T-cell (primary cell): ENCODE data around the gene PTGDR2. TPM values are rescaled to one million over a fixed set of nuclear protein-coding genes. Genes with fewer than 3 reads are reported as not detected.
A peak's percentile ranks its signal among the peaks of the same experiment; 100 is the strongest.

ENCODE experiments used
- ATAC-seq, 4 experiments: fragments of 200-7000 bp in 3 of 4; fragments of 150-1000 bp in 1 of 4; cut with Tn5 transposase; replicated peaks in 1 of 4; 1 replicate in 3 of 4; 2 replicates in 1 of 4; pipeline ENCODE4 v1.10.0; 2021; ENCODE audit warnings: moderate library complexity in 3 of 4, mild to moderate bottlenecking in 2 of 4, moderate number of reproducible peaks in 1 of 4
- CTCF ChIA-PET, 2 donors: fragments of 300-600 bp; sonication (Branson Sonifier 250); formaldehyde crosslinking; loops; one replicate each; lab custom pipeline; 2022; ENCODE audit warnings: antibody characterized with exemption in 2 of 2; lab: Charles Lee
- POLR2A ChIA-PET, 2 donors: fragments of 300-600 bp; sonication (Branson Sonifier 250); formaldehyde crosslinking; loops; one replicate each; lab custom pipeline; 2022; ENCODE audit warnings: antibody characterized with exemption in 2 of 2; lab: Charles Lee
- DNase-seq, 35 experiments: peaks; one replicate each; pipeline versions ENCODE4 v3.0.0 to v3.0.0-alpha.2; 2013 to 2023
- H3K27ac ChIP-seq: one replicate; pipeline ENCODE4 v1.5.1; 2013; ENCODE audit warnings: low read length
- H3K27me3 ChIP-seq, 2 experiments: replicated peaks in 1 of 2; 1 replicate in 1 of 2; 2 replicates in 1 of 2; pipeline versions ENCODE4 v1.6.1 to v1.7.0; 2013; ENCODE audit warnings: low read length in 1 of 2, mixed read lengths in 1 of 2; ENCODE audit not compliant: control insufficient read depth in 2 of 2, insufficient read depth in 2 of 2; ENCODE audit errors: extremely low read depth in 1 of 2
- H3K36me3 ChIP-seq, 2 donors: 1 replicate in 1 of 2; 2 replicates in 1 of 2; pipeline versions ENCODE4 v1.6.1 to v1.7.0; 2013; ENCODE audit warnings: low read length in 1 of 2; ENCODE audit not compliant: control insufficient read depth in 2 of 2, insufficient read depth in 1 of 2; ENCODE audit errors: extremely low read depth in 1 of 2
- H3K4me1 ChIP-seq, 2 experiments: 1 replicate in 1 of 2; 2 replicates in 1 of 2; pipeline versions ENCODE4 v1.6.1 to v1.7.0; 2013; ENCODE audit warnings: low read length in 2 of 2, mixed read lengths in 1 of 2; ENCODE audit not compliant: insufficient read depth in 2 of 2, control insufficient read depth in 1 of 2; ENCODE audit errors: extremely low read depth in 1 of 2
- H3K4me3 ChIP-seq, 2 donors: 1 replicate in 1 of 2; 2 replicates in 1 of 2; pipeline versions ENCODE4 v1.5.1 to v1.7.0; 2013; ENCODE audit warnings: mild to moderate bottlenecking in 2 of 2, low read length in 1 of 2, moderate library complexity in 1 of 2; ENCODE audit not compliant: control insufficient read depth in 1 of 2; ENCODE audit errors: extremely low read depth in 1 of 2
- H3K9me3 ChIP-seq: 2 replicates; pipeline ENCODE4 v1.7.0; 2013
- H3K27ac Mint-ChIP-seq, 2 donors: one replicate each; pipeline ENCODE4 v1.8.0; 2020 to 2021; ENCODE audit warnings: mild to moderate bottlenecking in 2 of 2, mixed read lengths in 2 of 2
- H3K27me3 Mint-ChIP-seq, 2 donors: one replicate each; pipeline ENCODE4 v1.8.0; 2021 to 2022; ENCODE audit warnings: mixed read lengths in 2 of 2
- H3K36me3 Mint-ChIP-seq: one replicate; pipeline ENCODE4 v1.8.0; 2021; ENCODE audit warnings: mixed read lengths
- H3K4me1 Mint-ChIP-seq, 3 donors: one replicate each; pipeline ENCODE4 v1.8.0; 2020 to 2022; ENCODE audit warnings: mixed read lengths in 3 of 3, mild to moderate bottlenecking in 1 of 3
- H3K4me3 Mint-ChIP-seq, 3 donors: one replicate each; pipeline ENCODE4 v1.8.0; 2020 to 2022; ENCODE audit warnings: mild to moderate bottlenecking in 3 of 3, mixed read lengths in 3 of 3, moderate library complexity in 3 of 3
- H3K9me3 Mint-ChIP-seq, 3 donors: one replicate each; pipeline ENCODE4 v1.8.0; 2020 to 2022; ENCODE audit warnings: mixed read lengths in 3 of 3
- WGBS: methylation state at CpG from one replicate; pipeline ENCODE4 v1.1.5; 2013; ENCODE audit warnings: missing lambda C conversion rate; ENCODE audit not compliant: insufficient coverage; 5-methylcytosine and 5-hydroxymethylcytosine counted together
- total RNA-seq, 35 experiments: library from RNA in 6 of 35; stranded (reverse) in 6 of 35; fragments of 120-200 nt in 1 of 35; gene quantifications; one replicate each; pipeline versions ENCODE4 v1.2.1 to v1.2.4 and lab custom pipeline; 2013 to 2026

PTGDR2 gene
- total RNA-seq, 5 donors from 2014 or later (not counting 1 experiment from before 2014, with no cell fraction given): 1.6 to 23.1 (median 2.7) TPM

DNA sequence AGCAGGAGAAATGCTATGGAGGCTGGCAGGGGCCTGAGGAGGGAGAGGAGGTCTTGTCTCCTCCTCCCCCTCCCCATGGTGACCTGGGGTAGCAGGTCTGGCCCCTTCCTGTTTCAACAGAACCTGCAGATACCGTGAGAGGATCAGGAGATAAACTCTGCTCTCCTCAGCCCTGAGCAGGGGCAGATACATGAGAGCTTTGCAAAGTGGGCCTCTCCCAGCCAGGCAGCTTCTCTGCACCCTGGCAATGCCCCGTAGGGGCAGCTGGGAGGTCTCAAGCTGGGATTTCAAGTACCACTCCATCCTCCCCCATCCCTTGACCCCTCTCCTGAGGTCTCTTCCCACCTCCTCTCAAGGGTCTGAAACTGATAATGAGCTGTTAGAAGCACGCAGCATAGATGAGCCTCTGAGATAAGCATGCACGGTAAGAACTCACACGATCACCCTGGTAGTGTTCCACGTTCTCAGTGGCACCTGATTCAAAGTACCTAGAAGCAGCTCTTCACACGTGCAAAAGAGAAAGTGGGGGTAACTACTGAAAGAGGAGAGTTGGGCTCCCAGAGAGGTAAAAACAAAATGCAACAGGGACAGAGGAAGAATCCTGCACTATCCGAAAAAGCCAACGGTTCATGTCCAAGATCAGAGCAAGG, 18.8 kb downstream of the PTGDR2 start:
- CTCF ChIA-PET: interaction anchor here in 1 of 2 donors (1.0 kb wide), 1 partner anchor 10 kb away, joined by 4 read pairs; no protein-coding TSS in a partner anchor
- peaks cover 12 to 20% (median 12%) of the 10 kb centered on the region in 3 donors for H3K4me1 Mint-ChIP-seq
- H3K9me3 Mint-ChIP-seq: no peaks in the 10 kb centered on the region
- DNase-seq (no peak), ATAC-seq (no peak)
- H3K9me3 ChIP-seq: no peaks in the 10 kb centered on the region
- H3K27me3 ChIP-seq: peaks cover 0 to 11% of the 10 kb centered on the region in 2 experiments
- no peaks in the 10 kb centered on the region for H3K36me3 ChIP-seq
- H3K4me3 ChIP-seq: no peak overlapping the region
- peaks cover 0 to 3% of the 10 kb centered on the region in 2 donors for H3K27me3 Mint-ChIP-seq
- peak overlapping the region in 1 of 2 donors; percentile 48 for H3K27ac Mint-ChIP-seq
- no peak overlapping the region for H3K27ac ChIP-seq
- H3K4me1 ChIP-seq: peaks cover 0 to 10% of the 10 kb centered on the region in 2 experiments
- no peaks in the 10 kb centered on the region for H3K36me3 Mint-ChIP-seq
- POLR2A ChIA-PET: no interaction called here
- whole genome bisulfite sequencing: 53% methylated on average over 8 of the region's 9 CpGs
- H3K4me3 Mint-ChIP-seq: no peak overlapping the region

DNA sequence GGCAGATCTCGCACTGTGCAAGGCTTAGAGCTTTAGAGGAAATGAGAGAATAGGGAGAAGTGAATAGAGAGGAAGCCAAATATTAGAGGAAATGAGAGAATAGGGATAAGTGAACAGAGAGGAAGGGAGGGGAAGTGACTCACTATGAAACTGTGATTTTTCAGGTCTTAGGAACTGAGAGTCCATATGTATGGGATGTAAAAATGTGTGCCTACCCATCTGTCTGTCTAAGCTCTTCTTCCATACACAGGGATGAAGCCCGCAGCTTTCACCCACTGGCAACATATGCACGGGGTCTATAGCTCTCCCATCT, 20.3 kb downstream of the PTGDR2 start:
- no peaks in the 10 kb centered on the region for H3K36me3 ChIP-seq
- POLR2A ChIA-PET: no interaction called here
- peaks cover 3 to 4% of the 10 kb centered on the region in 2 donors for H3K27me3 Mint-ChIP-seq
- ATAC-seq: no peak
- 86% methylated on average over 1 of the region's 3 CpGs for WGBS
- peaks cover 0 to 13% of the 10 kb centered on the region in 2 experiments for H3K27me3 ChIP-seq
- H3K9me3 Mint-ChIP-seq: no peaks in the 10 kb centered on the region
- no peak overlapping the region for H3K27ac Mint-ChIP-seq
- no peaks in the 10 kb centered on the region for H3K4me1 ChIP-seq
- no peak overlapping the region for H3K4me3 ChIP-seq
- no peaks in the 10 kb centered on the region for H3K9me3 ChIP-seq
- H3K4me1 Mint-ChIP-seq: peaks cover 0 to 6% (median 2%) of the 10 kb centered on the region in 3 donors
- CTCF ChIA-PET: interaction anchor here in 1 of 2 donors (0.6 kb wide), 1 partner anchor 610 kb away, joined by 3 read pairs; no protein-coding TSS in a partner anchor
- no peak overlapping the region for H3K27ac ChIP-seq
- H3K36me3 Mint-ChIP-seq: no peaks in the 10 kb centered on the region
- H3K4me3 Mint-ChIP-seq: no peak overlapping the region
- DNase-seq: no peak

DNA sequence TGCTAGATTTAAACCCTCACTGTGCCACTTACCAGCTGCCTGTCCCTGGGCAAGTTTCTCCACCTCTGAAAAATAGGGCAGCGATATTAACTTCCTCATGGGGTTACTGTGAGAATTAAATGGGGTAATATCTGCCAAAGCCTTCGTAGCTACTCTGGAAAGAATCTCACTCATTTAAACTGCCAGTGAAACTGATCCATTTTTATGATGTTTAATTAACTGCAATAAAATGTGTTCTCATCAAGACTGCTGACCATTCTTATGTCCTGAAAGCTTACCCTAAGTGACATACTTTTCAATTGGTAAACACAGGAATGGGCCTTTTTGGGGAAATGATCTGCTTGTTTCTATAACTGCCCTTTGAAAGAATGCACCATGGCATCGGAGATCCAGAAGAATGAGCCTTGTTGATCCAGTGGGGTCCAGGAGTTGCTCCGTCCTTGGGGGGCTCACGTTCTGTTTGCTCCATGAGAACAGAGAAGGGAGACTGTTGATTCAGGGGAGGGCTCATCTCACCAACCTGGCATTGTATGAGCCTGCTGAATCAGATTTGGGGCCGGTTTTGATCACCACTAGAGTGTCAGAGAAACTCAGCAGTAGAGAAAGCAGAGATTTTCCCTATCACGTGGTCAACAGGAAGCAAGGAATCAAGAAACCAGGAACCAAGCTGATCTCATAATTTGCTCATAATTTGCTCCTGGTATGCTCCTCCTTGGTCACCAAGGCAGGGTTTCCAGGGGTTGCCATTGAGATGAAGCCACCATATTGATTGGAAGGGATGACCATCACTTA, 20.8 kb downstream of the PTGDR2 start:
- peaks cover 0 to 13% of the 10 kb centered on the region in 2 experiments for H3K27me3 ChIP-seq
- 73% methylated on average over 5 of the region's 7 CpGs for WGBS
- ATAC-seq (no peak), DNase-seq (no peak)
- H3K4me1 ChIP-seq: no peaks in the 10 kb centered on the region
- no peak overlapping the region for H3K4me3 ChIP-seq
- H3K27ac ChIP-seq: no peak overlapping the region
- H3K4me1 Mint-ChIP-seq: peaks cover 0 to 4% (median 2%) of the 10 kb centered on the region in 3 donors
- no peak overlapping the region for H3K27ac Mint-ChIP-seq
- no peaks in the 10 kb centered on the region for H3K9me3 Mint-ChIP-seq
- ChIA-PET POLR2A (no interaction called here), CTCF (interaction anchor here in 1 of 2 donors (0.6 kb wide), 2 partner anchors 10 to 610 kb away, joined by 3 read pairs; no protein-coding TSS in a partner anchor)
- no peaks in the 10 kb centered on the region for H3K9me3 ChIP-seq
- no peak overlapping the region for H3K4me3 Mint-ChIP-seq
- no peaks in the 10 kb centered on the region for H3K36me3 ChIP-seq
- peaks cover 3 to 4% of the 10 kb centered on the region in 2 donors for H3K27me3 Mint-ChIP-seq
- H3K36me3 Mint-ChIP-seq: no peaks in the 10 kb centered on the region

DNA sequence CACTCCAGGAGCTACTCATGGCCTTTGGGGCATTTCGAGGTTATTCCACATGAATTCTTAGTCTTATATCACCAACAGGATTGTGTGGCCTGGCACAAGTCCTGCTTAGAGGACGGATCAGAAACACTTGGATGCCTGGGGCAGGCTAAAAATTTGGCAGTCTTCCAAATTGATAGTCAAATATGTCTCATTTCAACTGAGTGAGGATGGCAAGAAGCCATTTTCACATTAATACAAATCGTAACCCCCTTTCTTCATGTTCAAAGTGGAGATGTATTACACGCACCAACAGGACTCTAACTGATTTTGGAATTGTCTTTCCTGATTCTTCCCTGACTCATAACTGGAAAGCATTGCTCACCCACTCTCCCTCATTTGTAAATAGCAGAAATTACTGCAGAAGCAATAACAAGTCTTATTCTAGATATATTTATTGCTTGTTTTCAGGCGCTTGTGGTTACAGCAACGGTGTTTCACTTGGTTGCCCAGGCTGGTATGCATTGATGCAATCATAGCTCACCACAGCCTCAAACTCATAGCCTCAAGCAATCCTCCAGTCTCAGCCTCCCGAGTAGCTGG, 24.2 kb downstream of the PTGDR2 start:
- H3K9me3 ChIP-seq: no peaks in the 10 kb centered on the region
- DNase-seq: no peak
- no peaks in the 10 kb centered on the region for H3K36me3 ChIP-seq
- no CpG with 5 or more reads among the region's 7 CpGs for WGBS
- peaks cover 3 to 7% of the 10 kb centered on the region in 2 donors for H3K27me3 Mint-ChIP-seq
- H3K4me1 ChIP-seq: no peaks in the 10 kb centered on the region
- no peak for ATAC-seq
- CTCF ChIA-PET: interaction anchor here (0.7 to 3.3 kb wide), 16 partner anchors 9 to 554 kb away, joined by 3 to 45 read pairs (median 4); partner anchors contain the start of gene CCDC86 (in 1 of the 2)
- no peak overlapping the region for H3K27ac Mint-ChIP-seq
- no peaks in the 10 kb centered on the region for H3K9me3 Mint-ChIP-seq
- H3K4me3 Mint-ChIP-seq: no peak overlapping the region
- no peaks in the 10 kb centered on the region for H3K36me3 Mint-ChIP-seq
- POLR2A ChIA-PET: no interaction called here
- H3K27me3 ChIP-seq: peaks cover 0 to 19% of the 10 kb centered on the region in 2 experiments
- no peak overlapping the region for H3K4me3 ChIP-seq
- H3K27ac ChIP-seq: no peak overlapping the region
- no peaks in the 10 kb centered on the region for H3K4me1 Mint-ChIP-seq

DNA sequence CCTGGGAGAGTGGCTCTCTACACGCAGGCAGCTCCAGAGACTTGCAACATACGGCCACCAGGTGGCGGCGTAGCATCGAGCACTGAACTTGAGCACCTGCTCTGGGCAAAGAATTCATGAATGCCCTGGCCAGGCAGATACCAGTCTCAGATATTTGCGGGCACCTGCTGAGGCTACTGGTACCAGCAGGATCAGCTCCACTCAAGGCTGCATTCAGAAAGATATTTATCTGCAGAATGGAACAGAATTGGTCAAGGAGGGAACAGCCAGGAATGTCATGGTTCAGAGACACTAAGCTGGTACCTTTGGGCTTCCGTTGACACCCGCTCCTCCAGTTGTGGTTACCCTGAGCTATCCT, 24.6 kb downstream of the PTGDR2 start:
- no peaks in the 10 kb centered on the region for H3K9me3 ChIP-seq
- no peaks in the 10 kb centered on the region for H3K36me3 Mint-ChIP-seq
- H3K27ac Mint-ChIP-seq: no peak overlapping the region
- H3K9me3 Mint-ChIP-seq: no peaks in the 10 kb centered on the region
- ChIA-PET CTCF (interaction anchor here (0.5 to 3.3 kb wide), 19 partner anchors 9 to 555 kb away, joined by 3 to 45 read pairs (median 3); partner anchors contain the start of gene CCDC86 (in 1 of the 2)), POLR2A (no interaction called here)
- H3K36me3 ChIP-seq: no peaks in the 10 kb centered on the region
- no peak overlapping the region for H3K4me3 Mint-ChIP-seq
- H3K27me3 ChIP-seq: peaks cover 0 to 19% of the 10 kb centered on the region in 2 experiments
- H3K27me3 Mint-ChIP-seq: peaks cover 3 to 7% of the 10 kb centered on the region in 2 donors
- ATAC-seq (peak; percentile 84 to 88 (median 88)), DNase-seq (peak; percentile 34 to 90 (median 73))
- no peaks in the 10 kb centered on the region for H3K4me1 ChIP-seq
- WGBS: 25% methylated on average over 8 of the region's 8 CpGs
- no peaks in the 10 kb centered on the region for H3K4me1 Mint-ChIP-seq
- H3K4me3 ChIP-seq: peak overlapping the region in 1 of 2 donors; percentile 32
- H3K27ac ChIP-seq: no peak overlapping the region
